A673 (cell line): ENCODE measurements around the gene EXOG. TPM values are rescaled to one million over a fixed set of nuclear protein-coding genes. Genes with fewer than 3 reads are reported as not detected.

Experiments
- BruUV-seq: library from RNA; stranded (reverse); fragments of 400-500 nt; replicated peaks from 2 replicates; lab custom pipeline; 2021; lab: Mats Ljungman, UMichigan
- CTCF ChIA-PET: fragments of 300-600 bp; sonication (Branson Sonifier 250); formaldehyde crosslinking; loops from one replicate; lab custom pipeline; 2022; ENCODE audit warnings: antibody characterized with exemption; lab: Charles Lee
- POLR2A ChIA-PET: fragments of 300-600 bp; sonication (Branson Sonifier 250); formaldehyde crosslinking; loops from one replicate; lab custom pipeline; 2022; ENCODE audit warnings: antibody characterized with exemption; ENCODE audit not compliant: low non-redundant PET; lab: Charles Lee
- DNase-seq: peaks from one replicate; pipeline ENCODE4 v3.0.0-alpha.2; 2015; ENCODE audit warnings: low spot score
- H3K27ac ChIP-seq: fragments of 200-600 bp; sonication (generic); 2 replicates; pipeline ENCODE4 v1.5.1; 2016; ENCODE audit warnings: mixed run types, low read depth, mild to moderate bottlenecking, mixed read lengths, antibody characterized with exemption, low read length; ENCODE audit not compliant: poor library complexity, severe bottlenecking
- H3K27me3 ChIP-seq: fragments of 200-600 bp; sonication (generic); replicated peaks from 2 replicates; pipeline ENCODE4 v1.6.1; 2017; ENCODE audit warnings: mixed run types, low read depth, mild to moderate bottlenecking, mixed read lengths, antibody characterized with exemption, low read length; ENCODE audit not compliant: insufficient read depth, poor library complexity
- H3K36me3 ChIP-seq: fragments of 200-600 bp; sonication (generic); 2 replicates; pipeline ENCODE4 v1.6.1; 2016; ENCODE audit warnings: mixed run types, mild to moderate bottlenecking, mixed read lengths, antibody characterized with exemption, low read length; ENCODE audit not compliant: insufficient read depth, poor library complexity, severe bottlenecking
- H3K4me1 ChIP-seq: fragments of 200-600 bp; sonication (generic); 2 replicates; pipeline ENCODE4 v1.6.1; 2017; ENCODE audit warnings: mixed run types, mild to moderate bottlenecking, mixed read lengths, antibody characterized with exemption, low read length; ENCODE audit not compliant: insufficient read depth, poor library complexity, severe bottlenecking
- H3K4me3 ChIP-seq: fragments of 200-600 bp; sonication (generic); 2 replicates; pipeline ENCODE4 v1.5.1; 2016; ENCODE audit warnings: low read depth, mixed run types, mild to moderate bottlenecking, mixed read lengths, low read length; ENCODE audit not compliant: poor library complexity, severe bottlenecking
- H3K9me3 ChIP-seq: fragments of 200-600 bp; sonication (generic); 2 replicates; pipeline ENCODE4 v1.6.1; 2016; ENCODE audit warnings: mixed run types, low read depth, mild to moderate bottlenecking, mixed read lengths, antibody characterized with exemption, low read length; ENCODE audit not compliant: poor library complexity, severe bottlenecking
- EZH2 ChIP-seq: fragments of 200-600 bp; sonication (generic); IDR thresholded peaks from 2 replicates; pipeline ENCODE4 v1.6.1; 2017; ENCODE audit warnings: borderline replicate concordance, low read depth, mild to moderate bottlenecking, mixed read lengths, antibody characterized with exemption, low read length; ENCODE audit not compliant: poor library complexity, severe bottlenecking
- intact Hi-C: fragments of 100-400 bp; cut with micrococcal nuclease; formaldehyde crosslinking; loops from one replicate; pipeline ENCODE4 v1.10.0; 2022; ENCODE audit not compliant: unreplicated experiment
- total RNA-seq: library from RNA; stranded (reverse); gene quantifications from 2 replicates; pipeline ENCODE4 v1.2.3, GENCODE V29; 2021
- TF ChIP-seq, protein P1 (sequence below): fragments of 300-800, 200-600 bp; sonication (generic); conservative IDR thresholded peaks from 2 replicates; pipeline ENCODE4 v1.5.1; 2017; ENCODE audit warnings: low read depth, mild to moderate bottlenecking, antibody characterized with exemption, low read length, moderate library complexity, mixed read lengths

Gene EXOG
- total RNA-seq, 1 experiment from 2014 or later, result 12.4 TPM

DNA sequence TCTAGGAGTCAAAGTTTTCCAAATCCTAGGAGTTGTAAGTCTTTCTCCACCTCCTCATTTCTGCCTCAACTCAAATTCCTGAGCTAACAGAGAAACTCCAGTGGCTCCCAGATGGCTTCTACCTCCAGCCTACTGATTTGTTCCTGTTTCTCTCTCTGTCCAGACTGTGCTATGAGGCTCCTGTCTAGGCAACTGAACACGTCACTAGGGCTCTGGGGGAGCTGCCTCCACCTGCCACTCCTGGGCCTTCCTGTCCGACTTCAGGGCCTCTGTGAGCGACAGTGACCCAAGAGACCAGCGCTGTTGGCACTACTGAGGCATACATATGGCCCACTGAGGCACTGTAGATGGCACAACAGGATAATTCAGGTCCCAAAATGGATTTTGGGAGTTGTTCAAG lies 71.4 kb downstream of the EXOG start:
- intact Hi-C loops, result no loop called here

DNA sequence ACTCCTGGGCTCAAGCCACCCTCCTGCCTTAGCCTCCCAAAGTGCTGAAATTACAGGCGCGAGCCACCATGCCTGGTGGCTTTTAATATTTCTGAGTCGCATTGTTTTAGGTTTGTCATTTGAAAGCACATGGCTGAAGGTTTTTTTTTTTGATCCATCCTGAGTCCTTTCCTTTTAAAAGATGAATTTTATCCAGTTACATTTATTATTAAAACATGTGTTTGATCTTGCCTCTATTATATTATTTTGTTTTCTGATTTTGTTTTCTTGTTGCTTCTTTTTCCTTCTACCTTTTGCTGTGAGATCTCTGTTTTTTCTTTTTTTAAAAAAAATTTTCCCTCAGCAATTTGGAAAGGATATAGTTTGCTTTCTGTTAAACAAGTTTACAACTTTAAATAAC lies 77.0 kb downstream of the EXOG start:
- no peaks in the 10 kb centered on the region for H3K27me3 ChIP-seq
- intact Hi-C loops, result no loop called here
- no peaks in the 10 kb centered on the region for H3K36me3 ChIP-seq
- CTCF ChIA-PET, result no interaction called here
- H3K9me3 ChIP-seq, result no peaks in the 10 kb centered on the region
- no peak for DNase-seq
- no peak for TF ChIP-seq EZH2
- TF ChIP-seq, protein P1, sequence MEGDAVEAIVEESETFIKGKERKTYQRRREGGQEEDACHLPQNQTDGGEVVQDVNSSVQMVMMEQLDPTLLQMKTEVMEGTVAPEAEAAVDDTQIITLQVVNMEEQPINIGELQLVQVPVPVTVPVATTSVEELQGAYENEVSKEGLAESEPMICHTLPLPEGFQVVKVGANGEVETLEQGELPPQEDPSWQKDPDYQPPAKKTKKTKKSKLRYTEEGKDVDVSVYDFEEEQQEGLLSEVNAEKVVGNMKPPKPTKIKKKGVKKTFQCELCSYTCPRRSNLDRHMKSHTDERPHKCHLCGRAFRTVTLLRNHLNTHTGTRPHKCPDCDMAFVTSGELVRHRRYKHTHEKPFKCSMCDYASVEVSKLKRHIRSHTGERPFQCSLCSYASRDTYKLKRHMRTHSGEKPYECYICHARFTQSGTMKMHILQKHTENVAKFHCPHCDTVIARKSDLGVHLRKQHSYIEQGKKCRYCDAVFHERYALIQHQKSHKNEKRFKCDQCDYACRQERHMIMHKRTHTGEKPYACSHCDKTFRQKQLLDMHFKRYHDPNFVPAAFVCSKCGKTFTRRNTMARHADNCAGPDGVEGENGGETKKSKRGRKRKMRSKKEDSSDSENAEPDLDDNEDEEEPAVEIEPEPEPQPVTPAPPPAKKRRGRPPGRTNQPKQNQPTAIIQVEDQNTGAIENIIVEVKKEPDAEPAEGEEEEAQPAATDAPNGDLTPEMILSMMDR, result no peak
- H3K4me3 ChIP-seq, result no peak overlapping the region
- H3K4me1 ChIP-seq, result no peaks in the 10 kb centered on the region
- H3K27ac ChIP-seq, result no peak overlapping the region
- POLR2A ChIA-PET, result no interaction called here
- BruUV-seq, result no TSS peak

More for the DNA sequence above, 71.4 kb downstream of the EXOG start:
- DNase-seq, result no peak
- H3K36me3 ChIP-seq, result no peaks in the 10 kb centered on the region
- no peak overlapping the region for H3K4me3 ChIP-seq
- no peaks in the 10 kb centered on the region for H3K4me1 ChIP-seq
- ChIA-PET CTCF (no interaction called here), POLR2A (interaction anchor here (0.6 kb wide), 1 partner anchor 71 kb away, joined by 9 read pairs; no protein-coding TSS in a partner anchor)
- no peak overlapping the region for H3K27ac ChIP-seq
- no TSS peak for BruUV-seq
- no peaks in the 10 kb centered on the region for H3K27me3 ChIP-seq
- H3K9me3 ChIP-seq, result no peaks in the 10 kb centered on the region
- TF ChIP-seq EZH2, result no peak
- TF ChIP-seq, protein P1, result no peak

DNA sequence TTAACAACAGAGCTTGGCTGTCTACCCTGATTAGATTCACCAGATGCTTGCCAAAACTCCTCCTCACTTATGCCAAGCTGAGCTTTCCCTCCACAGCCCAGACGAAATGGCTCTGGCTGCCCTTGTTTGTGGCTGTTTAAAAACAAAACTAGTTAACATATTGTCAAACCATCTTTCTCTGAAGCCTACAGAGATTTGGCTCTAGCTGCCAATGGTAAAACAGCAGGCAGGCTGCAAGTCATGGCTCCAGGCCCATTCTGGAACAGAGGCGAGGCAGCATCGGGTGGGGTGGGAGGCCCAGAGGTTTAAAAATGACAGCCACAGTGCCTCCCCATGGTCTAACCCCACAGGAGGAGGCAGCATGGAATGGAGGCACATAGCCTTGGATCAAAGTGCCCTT lies 77.4 kb downstream of the EXOG start:
- H3K9me3 ChIP-seq, result no peaks in the 10 kb centered on the region
- intact Hi-C loops, result no loop called here
- H3K36me3 ChIP-seq, result no peaks in the 10 kb centered on the region
- H3K4me3 ChIP-seq, result no peak overlapping the region
- no peaks in the 10 kb centered on the region for H3K4me1 ChIP-seq
- ChIA-PET POLR2A (no interaction called here), CTCF (no interaction called here)
- BruUV-seq, result no TSS peak
- TF ChIP-seq EZH2, result no peak
- TF ChIP-seq, protein P1, result no peak
- no peaks in the 10 kb centered on the region for H3K27me3 ChIP-seq
- DNase-seq, result no peak
- H3K27ac ChIP-seq, result no peak overlapping the region
